Astrocyte of the hippocampus (primary cell): ENCODE results near the gene GFRA4.

Source experiments
- DNase-seq: peaks from one replicate; pipeline ENCODE4 v3.0.0; 2011; ENCODE audit warnings: low read depth, low spot score

GFRA4 gene

DNA sequence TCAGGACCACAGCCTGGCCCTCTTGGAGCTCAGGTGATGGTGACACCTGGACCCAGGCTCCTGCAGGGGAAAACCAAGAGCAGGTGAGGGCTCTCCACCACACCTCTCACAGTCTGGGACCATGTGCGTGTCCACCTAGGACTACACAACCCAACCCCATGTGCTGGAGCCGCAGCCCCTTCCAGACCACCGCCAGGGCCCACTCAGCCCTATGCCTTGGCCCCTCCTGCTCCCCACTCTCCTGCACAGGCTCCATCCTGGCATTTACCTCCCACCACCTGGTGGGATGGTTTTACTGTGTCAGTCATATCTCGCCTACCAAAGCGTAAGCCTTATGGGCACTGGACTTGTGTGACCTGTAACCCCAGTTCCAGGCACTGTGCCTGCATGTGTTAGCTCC, 31.7 kb upstream of the GFRA4 start:
- no peak for DNase-seq

DNA sequence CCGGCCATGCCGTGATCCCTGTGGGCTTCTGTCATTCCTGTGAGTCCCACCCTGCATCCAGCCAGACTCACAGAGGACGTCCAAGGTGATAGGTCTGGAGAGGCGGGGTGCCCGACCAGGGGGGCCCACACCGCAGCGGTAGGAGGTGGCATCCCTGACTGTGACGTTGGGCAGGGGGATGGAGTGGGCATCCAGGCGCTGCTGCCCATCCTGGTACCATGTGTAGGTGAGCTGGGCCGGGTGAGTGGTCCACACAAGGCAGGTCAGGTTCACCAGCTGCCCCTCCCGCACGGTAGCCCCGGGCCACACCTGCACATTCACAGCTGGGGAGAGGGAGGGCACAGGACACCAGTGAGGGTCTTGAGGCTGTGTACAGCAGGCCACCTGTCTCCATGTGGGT, 30.2 kb upstream of the GFRA4 start:
- DNase-seq, result no peak

DNA sequence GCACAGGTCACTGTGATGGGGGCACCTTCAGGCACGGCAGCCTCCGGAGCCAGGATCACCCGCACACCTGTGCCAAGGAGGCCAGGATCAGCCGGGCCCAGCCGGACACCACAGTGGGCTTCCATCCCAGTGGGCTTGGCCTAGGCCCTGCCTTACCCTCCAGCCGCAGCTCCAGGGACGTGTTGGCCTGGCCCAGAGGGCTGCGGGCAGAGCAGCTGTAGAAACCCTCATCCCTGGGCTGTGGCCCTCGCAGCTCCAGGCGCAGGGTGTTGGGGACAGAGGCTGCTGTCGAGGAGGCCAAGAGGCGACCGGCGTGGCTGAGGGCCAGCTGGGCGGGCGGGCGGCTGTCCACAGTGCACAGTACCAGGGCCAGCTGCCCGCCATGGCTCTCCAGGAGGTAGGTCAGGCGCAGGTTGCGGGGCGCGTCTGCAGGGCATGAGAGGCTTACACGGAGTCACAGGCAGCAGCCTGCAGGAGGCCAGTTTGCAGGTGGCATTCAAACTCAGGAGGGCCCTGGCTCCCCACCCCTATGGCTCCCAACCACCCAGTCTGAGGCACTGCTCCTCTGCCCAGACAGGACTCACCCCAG, 29.6 kb upstream of the GFRA4 start:
- no peak for DNase-seq

DNA sequence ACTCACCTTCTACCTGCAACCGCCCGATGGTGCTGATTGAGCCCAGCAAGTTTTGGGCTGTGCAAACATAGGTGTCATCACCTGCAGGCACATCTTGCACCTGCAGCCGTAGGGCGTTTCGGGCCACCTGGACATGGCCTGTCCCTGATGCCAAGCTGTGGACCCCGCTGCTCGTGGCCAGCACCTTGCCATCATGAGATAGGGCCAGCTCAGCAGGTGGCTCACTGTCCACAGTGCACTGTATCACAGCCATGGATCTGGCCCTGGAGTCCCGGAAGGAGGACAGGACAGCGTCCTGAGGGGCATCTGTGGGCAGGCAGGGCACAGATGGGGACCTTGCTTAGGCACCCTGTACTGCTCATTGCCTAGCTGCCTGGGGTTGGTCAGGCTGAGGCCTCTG, 28.7 kb upstream of the GFRA4 start:
- DNase-seq, result no peak

DNA sequence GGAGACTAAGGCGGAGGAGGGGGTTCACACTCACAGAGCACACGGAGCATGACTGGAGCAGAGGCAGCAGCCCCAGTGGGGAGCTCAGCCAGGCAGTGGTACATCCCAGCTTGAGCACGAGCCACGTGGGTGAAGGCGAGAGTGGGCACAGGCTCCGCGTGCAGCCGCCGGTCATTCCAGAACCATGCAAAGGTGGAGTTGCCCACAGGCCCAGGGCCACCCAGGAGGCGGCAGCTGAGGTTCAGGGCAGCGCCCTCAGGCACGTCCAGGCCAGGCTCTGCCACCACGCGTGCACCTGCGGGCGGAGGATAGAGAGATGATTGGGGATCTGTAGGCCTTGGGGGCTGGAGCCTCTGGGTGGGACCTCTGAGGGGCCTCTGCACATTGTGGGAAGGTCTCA, 28.1 kb upstream of the GFRA4 start:
- no peak for DNase-seq

DNA sequence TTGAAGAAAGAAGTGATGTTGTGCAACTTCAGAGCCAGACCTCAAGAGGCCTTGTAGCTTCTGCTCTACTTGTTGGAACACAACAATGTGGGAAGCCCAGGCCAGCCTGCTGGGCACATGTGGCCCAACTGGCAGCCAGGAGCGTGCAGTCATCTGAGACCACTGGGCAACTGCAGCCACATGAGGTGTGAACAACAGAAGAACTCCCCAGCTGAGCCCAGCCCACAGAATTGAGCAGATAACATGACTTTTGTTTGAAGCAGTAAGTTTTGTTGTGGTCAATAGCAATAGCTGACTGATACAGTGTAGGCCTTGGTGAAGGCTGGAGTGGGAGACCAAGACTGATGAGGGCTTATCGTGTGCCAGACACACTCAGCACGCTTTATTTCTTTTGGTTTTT, 27.2 kb upstream of the GFRA4 start:
- no peak for DNase-seq

DNA sequence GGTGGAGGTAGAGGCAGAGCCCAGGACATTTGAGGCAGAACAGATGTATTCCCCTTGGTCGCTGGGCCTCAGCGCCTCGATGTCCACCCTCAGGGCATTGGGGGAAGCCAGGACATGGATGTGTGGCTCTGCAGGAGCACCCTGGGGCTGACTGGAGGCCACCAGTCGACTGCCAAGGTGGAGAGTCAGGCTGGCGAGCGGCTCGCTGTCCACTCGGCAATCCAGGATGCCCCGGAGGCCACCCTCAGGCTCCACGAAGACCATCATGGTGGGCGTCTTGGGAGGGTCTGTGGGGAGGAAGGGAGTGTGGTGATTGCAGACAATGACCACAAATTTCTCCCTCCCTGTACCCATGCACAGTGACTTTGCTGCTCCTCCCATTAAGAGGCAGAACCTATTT, 26.8 kb upstream of the GFRA4 start:
- DNase-seq, result no peak

DNA sequence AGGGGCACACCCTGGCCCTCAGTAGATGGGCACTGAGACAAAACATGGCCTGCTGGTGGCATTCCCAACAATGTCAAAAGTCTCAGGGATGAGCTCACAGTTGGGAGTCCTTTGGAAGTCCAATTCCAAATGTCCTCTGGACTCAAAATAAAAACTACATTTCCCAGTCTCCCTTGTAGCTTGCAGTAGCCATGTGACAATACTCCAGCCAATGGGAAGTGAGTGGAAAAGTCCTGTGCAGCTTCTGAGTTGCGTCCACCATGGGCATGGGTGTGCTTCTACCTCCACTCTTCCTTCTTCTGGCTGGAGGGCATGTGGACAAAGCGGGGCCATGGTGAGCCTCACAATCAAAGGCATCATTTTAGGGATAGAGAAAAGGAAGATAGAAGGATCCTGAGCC, 24.5 kb upstream of the GFRA4 start:
- peak; percentile 67 for DNase-seq

DNA sequence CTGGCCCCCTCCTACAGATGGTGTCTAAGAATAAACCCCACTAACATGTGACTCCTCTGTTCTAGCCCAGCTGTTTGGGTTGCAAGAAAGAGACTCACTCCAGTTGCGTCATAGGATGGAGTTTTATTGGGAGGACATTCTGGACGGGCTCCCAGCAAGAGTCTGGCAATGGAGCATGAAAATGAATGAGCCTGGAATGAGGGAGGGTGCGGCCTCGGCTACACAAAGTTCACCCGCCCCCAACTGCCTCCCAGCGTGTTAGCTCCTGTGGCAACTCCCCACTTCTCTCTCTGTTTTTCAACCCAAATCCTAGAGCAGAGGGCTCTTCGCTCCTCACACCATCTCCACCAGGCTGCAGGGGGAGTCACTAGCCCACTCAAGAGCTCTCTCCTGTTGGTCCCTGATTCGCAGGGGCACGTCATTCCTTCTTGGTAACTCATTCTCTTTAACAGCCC, 23.7 kb upstream of the GFRA4 start:
- DNase-seq, result peak; percentile 92

DNA sequence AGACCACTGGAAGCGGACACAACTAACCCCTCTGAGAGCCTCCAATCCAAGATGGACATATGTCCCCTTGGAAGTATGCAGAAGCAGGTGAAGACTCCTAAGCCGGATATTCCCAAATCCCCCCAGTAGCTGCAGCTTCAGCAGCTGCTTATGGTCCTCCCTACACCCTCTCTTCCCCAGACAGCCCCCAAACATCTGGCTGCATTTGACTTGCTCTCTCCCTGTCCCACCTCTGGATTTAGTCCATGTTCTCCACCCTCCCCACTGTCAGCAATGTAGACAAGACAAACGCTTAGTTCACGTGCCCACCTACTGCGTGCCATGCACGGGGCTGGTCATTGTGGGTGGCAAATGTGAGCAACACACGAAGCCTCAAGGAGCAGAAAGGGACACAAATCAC, 23.2 kb upstream of the GFRA4 start:
- DNase-seq, result no peak

DNA sequence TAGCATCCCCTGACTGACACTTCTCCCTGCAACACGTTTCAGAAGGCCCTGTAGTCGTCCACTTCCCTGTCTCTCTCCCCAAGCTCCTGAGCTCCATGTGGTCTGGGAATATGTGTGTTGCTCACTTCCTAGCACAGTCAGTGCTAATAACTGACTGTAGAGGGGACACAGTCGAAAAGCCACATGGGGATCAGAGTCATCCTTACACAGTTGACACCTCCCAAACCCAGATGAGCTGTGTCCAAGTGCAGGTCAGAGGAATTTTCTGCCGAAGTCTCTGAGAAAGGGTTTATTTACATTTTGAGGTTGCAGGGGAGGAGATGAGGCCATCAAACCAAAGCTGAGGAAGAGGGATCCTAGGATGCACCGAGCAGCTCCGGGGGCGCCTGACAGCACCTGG, 22.1 kb upstream of the GFRA4 start:
- DNase-seq, result no peak

DNA sequence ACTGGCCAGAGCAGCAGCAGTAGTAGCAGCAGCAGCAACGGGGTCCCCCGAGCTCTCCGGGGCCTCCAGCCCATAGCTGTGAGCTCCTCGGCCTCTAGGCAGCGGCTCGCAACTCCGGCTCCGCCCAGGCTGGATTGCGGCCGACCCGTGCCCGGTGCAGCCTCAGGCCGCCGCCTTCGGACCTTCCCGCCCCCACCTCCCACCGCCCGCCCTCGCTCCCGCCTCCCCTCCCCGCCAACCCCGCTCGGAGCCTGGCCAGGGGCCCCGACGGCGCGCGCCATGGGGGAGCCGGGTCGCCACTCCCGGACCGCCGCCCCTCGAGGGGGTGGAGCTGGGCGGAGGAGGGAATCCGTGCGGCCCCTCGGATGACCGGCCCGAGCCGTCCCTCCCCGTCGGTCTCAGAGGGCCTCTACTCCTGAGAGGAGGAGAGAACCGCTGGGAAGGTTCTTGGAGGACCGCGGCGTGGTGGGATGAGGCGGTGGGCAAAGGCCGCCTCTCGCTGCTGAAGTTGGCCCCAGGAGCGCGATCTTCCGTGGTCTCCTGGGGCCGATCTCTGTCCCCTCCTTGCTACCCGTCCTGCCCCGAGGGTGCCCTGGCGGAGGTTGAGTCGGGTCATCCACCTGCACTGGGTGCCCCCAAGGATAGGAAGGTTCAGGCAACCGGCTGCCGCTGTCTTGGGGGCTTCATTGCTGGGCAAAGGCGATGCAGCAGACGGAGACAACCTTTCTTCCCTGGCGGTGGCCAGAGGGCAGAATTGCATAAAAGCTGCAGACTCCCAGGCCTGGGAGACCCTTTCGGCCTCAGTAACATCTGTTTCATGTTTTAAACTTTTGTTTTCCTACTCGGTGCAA, 19.0 kb upstream of the GFRA4 start, which contains the start of gene ADAM33:
ADAM33 (minus strand) TSS at position 80 of the 851 bp plus-strand sequence; CDS start at position 74, 6 bp downstream.
- DNase-seq, result peak; percentile 56

DNA sequence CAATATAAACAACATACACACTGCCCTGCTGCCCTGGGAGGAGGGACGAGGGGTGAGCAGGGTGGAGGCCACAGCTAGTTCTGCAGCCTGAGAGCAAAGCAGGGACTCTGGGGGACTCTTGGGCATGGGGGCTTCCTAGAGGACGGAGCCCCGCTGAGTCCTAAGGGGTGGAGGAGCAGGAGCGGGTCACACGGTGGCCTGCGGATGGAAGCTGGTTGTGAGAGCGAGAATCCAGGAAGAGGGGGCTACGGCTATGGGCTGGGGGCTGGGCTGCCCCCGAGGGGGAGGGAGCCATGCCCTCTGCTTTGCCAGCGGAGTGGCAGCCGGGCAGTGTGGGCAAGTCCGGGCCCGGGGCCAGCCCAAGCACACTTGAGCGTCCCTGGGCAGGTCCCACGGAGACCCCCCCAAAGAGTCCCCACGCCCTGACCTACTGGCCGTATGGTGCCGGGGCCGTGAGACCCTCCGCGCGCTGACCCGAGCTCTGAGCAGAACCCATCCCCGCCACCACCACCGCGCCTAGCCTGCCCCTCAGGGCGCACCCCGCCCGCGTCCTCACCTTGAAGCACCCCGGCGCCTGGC, 18.2 kb upstream of the GFRA4 start:
- DNase-seq, result no peak

DNA sequence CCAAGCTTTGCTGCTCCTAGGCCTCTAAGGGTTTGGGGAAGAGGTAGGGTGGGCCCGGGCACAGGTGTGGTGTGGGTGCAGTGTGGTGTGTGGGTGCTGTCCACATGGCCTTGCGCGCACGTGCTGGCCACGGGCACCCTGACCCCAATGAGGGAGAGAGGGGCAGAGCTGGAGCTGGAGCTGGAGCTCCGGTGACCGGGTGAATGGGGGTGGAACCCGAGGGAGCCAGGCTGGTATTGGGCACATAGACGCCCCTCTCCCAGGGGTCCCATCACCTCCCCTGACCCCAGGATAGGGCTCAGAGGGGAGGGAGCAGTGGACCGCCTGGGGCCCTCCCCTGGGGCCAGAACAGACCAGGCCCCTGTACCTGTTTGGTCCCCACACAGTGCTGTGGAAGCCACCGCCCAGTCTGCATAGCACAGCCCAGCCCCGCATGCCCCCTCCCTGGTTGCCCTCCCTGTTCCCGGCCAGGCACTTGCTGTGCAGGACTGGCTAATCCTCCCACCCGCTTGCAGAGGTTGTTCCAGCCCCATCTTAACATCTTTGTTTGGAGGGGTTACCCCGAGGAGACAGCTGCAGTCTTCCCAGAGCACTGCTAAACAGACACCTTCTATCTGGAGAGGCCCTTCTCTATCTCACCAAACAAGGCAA, 17.6 kb upstream of the GFRA4 start:
- no peak for DNase-seq

DNA sequence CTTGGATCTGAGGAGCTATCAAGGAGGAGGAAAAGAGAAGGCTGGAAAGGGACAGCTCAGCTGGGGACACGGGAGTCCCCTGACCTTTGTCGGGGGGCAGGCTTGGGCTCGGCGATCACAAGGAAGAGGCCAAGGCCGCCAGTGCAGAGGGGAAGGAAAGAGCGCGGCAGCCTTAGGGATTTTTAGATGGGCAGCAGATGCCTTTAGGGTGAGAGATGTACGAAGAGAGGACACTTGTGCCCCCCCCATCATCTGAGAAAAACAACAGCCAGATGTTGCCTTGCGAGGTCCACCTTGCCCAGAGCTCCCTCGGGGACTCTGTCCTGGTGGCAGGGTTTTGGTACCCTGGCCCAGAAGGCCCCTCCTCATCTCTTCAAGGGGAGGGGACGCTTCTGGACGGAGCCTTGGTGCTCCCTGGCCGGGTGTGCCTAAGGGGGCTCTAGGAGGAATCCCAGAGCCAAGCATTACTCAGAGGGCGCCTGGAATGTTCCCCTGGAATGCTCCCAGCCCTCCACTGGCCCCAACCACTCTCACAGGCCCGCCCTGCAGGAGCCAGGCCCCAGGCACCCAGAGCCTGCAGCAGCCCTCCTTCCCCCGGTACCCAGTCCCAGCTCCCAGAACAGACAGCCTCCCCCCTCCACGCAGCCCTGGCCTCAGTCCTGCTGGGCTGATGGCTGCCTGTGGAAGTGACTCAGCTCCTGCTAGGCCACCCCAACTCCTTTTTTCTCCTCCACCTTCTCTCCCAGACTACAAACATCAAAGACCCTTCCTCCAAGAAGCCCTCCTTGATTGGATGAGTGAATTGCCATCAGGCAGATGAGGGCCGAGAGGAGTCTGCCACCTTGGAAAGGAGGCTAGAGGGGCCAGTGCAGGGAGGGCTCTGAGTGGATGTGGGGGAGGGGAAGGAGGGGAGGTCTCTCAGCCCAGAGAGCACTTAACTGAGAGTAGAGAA, 16.8 kb upstream of the GFRA4 start:
- peak; percentile 88 for DNase-seq

DNA sequence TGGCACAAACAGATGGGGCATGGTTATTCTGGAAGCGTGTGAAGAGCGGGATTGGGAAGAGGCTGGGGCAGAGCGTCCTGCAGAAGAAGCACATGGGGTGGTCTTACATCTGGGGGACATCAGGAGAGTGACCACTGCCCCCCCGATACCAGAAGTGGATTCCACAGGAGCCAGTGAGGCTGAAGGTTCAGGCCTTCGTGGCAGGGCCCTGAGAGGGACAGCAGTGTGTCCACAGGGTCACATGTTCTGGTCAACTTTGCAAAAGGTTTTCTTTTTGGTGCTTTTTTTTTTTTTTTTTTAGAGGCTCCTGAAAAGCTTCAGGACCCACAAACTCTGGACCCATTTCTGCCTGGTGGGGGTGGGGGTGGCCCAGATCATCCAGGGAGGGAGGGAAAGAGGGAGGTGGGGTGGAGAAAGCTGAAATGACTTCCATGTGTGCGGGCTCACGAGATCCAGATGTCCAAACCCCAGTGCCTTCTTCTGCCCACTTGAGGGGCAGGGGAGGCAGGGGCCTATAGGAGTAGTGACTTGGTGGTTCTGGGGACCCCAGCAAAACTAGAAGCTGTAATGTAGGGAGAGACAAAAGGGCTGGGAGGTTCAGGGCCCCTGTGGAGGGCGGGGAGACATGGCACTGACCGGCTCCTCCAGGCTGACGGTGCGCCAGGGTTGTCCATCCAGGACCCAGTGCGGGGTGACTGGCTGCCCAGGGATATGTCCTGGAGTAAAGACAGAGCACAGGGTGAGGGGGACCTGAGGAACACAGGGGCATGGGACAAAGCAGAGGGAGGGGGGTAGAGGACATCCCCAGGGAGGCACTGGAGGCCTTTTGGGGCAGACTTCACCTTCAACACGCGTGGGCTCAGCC, 15.9 kb upstream of the GFRA4 start:
- DNase-seq, result no peak

DNA sequence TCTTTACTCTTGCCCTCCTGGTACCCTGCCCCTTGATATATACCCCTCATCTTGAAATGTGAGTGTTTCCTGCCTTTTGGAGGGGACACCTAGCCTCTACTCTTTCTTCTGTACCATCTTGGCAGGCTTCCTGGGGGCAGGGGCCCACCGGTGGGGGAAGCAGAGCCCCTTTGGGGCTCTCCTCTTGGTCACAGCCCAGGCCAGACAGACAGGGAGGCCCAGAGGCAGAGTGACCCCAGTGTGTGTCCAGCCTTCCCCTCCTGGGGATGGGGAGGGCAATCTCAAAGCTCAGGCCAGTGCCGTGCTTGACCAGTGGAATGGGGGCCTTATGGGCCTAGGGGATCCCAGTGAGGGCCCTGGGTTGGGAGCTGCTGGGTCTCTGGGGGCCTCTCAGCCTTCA, 15.0 kb upstream of the GFRA4 start:
- DNase-seq, result no peak

DNA sequence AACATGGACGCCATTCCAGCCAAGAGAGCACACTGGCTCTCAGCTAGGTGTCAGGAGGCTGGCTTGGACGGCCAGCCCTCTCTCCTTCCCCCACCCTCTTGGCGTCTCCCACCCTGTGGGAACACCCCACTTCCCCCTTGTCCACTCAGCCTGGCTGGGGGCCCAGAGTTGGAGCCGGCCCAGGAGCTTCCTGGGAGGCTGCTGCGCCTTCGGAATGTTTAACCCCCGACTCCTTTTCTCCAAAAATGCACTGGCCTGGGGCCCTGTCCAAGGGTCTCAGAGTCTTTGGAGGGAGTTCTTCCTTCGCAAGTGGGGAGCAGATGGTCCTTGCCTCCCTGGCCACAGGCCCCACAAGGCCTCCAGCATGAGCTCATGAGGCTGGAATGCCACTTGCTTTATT, 14.5 kb upstream of the GFRA4 start:
- DNase-seq, result peak; percentile 61

DNA sequence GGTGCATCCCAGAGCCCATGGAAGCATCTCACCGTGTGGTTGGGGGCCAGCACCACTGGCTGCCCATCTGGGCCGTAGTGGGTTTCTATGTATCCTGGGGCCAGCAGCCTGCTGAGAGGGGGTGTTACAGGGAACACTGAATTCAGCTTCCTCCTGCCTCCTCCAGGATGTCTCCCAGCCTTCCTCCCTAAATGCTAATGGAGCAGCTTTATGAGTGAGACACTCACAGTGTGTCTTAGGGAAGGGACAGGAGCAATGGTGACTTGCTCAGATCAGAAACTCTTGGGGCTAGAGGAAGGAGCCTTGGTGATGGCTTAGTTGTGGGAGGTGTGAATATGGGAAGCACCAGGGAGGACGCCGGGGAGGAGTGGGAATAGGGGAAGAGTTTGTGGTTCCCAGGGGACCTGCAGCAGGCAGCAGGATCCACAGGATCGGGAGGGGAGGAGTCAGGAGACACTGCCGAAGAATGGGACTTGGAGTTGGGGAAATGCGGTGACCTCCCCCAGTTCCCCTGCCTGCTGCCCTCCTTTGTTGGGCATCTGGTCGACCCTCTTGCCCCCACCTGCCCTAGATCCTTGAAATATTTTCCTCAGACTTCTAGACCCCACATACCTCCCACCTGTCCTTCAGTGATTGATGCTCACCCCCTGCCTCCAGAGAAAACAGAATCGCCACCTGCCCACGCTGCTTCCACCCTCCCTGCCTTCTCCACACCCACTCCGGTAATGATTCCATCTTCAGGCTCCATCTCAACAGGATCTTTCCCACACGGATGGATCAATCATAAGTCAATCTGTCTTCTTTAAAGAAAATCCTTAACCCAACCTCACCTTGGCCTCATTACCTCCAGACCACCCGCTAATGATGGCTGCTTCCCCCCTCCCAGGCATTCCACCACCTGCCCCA, 12.0 kb upstream of the GFRA4 start:
- no peak for DNase-seq
